ENCODE measurements around the gene COL6A3.

GRCh38 chr2:237345891-237346640 is 67.9 kb downstream of the COL6A3 start:
- TF ChIP-seq CTCF (conservative IDR thresholded peaks at IDR 0.05 in 1 of 2, IDR thresholded peaks at IDR 0.05 in 1 of 2; ENCODE audit: extremely low read depth in 1 of 2, insufficient read depth in 1 of 2, low read depth in 1 of 2, low read length in 2 of 2) (no peak), EZH2 (IDR thresholded peaks at IDR 0.05; ENCODE audit: borderline replicate concordance, low read length) (no peak)
